Measurements from ENCODE around the gene PPIB. TPM values are rescaled to one million over a fixed set of nuclear protein-coding genes. Genes with fewer than 3 reads are reported as not detected.

PPIB gene
- 1,039 and 1,137 TPM in 2 replicates for total RNA-seq (2014; rRNA removed; shearing (Covaris generic); ENCODE audit: low replicate concordance)

- H3K36me3 ChIP-seq = peaks cover 43% of the 10 kb centered on the region
- DNase-seq = peak; percentile 99
- H3K9me3 ChIP-seq = no peaks in the 10 kb centered on the region
- no peaks in the 10 kb centered on the region for H3K27me3 ChIP-seq
- H3K4me3 ChIP-seq = peak within 1 kb of the TSS; percentile 73
Measured at GRCh38 chr15:64162869-64163658, at the start of gene PPIB. PPIB (minus strand) TSS chr15:64163022; CDS start chr15:64162986, 36 bp downstream.

GRCh38 chr15:64211696-64212095, 48.9 kb upstream of the PPIB start:
- no peaks in the 10 kb centered on the region for H3K27me3 ChIP-seq
- H3K4me3 ChIP-seq = no peak overlapping the region
- H3K36me3 ChIP-seq = peaks cover 26% of the 10 kb centered on the region
- DNase-seq = no peak
- no peaks in the 10 kb centered on the region for H3K9me3 ChIP-seq

- DNase-seq = no peak
- Histone ChIP-seq H3K36me3 (peaks cover 20% of the 10 kb centered on the region), H3K27me3 (no peaks in the 10 kb centered on the region), H3K9me3 (no peaks in the 10 kb centered on the region), H3K4me3 (no peak overlapping the region)
Measured at GRCh38 chr15:64210371-64210770, 47.5 kb upstream of the PPIB start.

GRCh38 chr15:64209680-64210334, 47.0 kb upstream of the PPIB start:
- Histone ChIP-seq H3K4me3 (no peak overlapping the region), H3K27me3 (no peaks in the 10 kb centered on the region), H3K36me3 (peaks cover 21% of the 10 kb centered on the region), H3K9me3 (no peaks in the 10 kb centered on the region)
- DNase-seq = no peak

- no peak overlapping the region for H3K4me3 ChIP-seq
Measured at GRCh38 chr15:64205202-64205601, 42.4 kb upstream of the PPIB start.

GRCh38 chr15:64197425-64197824, 34.6 kb upstream of the PPIB start:
- H3K27me3 ChIP-seq = no peaks in the 10 kb centered on the region
- H3K9me3 ChIP-seq = no peaks in the 10 kb centered on the region
- DNase-seq = no peak
- no peak overlapping the region for H3K4me3 ChIP-seq
- H3K36me3 ChIP-seq = peaks cover 30% of the 10 kb centered on the region

More at GRCh38 chr15:64205202-64205601, 42.4 kb upstream of the PPIB start:
- no peaks in the 10 kb centered on the region for H3K27me3 ChIP-seq
- H3K36me3 ChIP-seq = peaks cover 33% of the 10 kb centered on the region
- no peaks in the 10 kb centered on the region for H3K9me3 ChIP-seq
- no peak for DNase-seq

GRCh38 chr15:64193971-64194370, 31.1 kb upstream of the PPIB start:
- Histone ChIP-seq H3K4me3 (no peak overlapping the region), H3K9me3 (no peaks in the 10 kb centered on the region), H3K36me3 (peaks cover 26% of the 10 kb centered on the region), H3K27me3 (no peaks in the 10 kb centered on the region)
- no peak for DNase-seq

- Histone ChIP-seq H3K9me3 (no peaks in the 10 kb centered on the region), H3K36me3 (peaks cover 26% of the 10 kb centered on the region), H3K27me3 (no peaks in the 10 kb centered on the region), H3K4me3 (no peak overlapping the region)
- DNase-seq = no peak
Measured at GRCh38 chr15:64191971-64192830, 29.4 kb upstream of the PPIB start.

- no peaks in the 10 kb centered on the region for H3K27me3 ChIP-seq
- DNase-seq = no peak
- H3K4me3 ChIP-seq = no peak overlapping the region
- no peaks in the 10 kb centered on the region for H3K9me3 ChIP-seq
- peaks cover 17% of the 10 kb centered on the region for H3K36me3 ChIP-seq
Measured at GRCh38 chr15:64187396-64188191, 24.8 kb upstream of the PPIB start.

- H3K36me3 ChIP-seq = peaks cover 19% of the 10 kb centered on the region
- H3K4me3 ChIP-seq = no peak overlapping the region
- no peaks in the 10 kb centered on the region for H3K9me3 ChIP-seq
- no peak for DNase-seq
- no peaks in the 10 kb centered on the region for H3K27me3 ChIP-seq
Measured at GRCh38 chr15:64185146-64185911, 22.5 kb upstream of the PPIB start.

GRCh38 chr15:64182859-64183370, 20.1 kb upstream of the PPIB start:
- H3K4me3 ChIP-seq = no peak overlapping the region
- no peaks in the 10 kb centered on the region for H3K27me3 ChIP-seq

GRCh38 chr15:64180235-64180824, 17.5 kb upstream of the PPIB start:
- no peaks in the 10 kb centered on the region for H3K9me3 ChIP-seq
- H3K36me3 ChIP-seq = peaks cover 14% of the 10 kb centered on the region
- H3K4me3 ChIP-seq = no peak overlapping the region
- H3K27me3 ChIP-seq = no peaks in the 10 kb centered on the region
- DNase-seq = no peak

More at GRCh38 chr15:64182859-64183370, 20.1 kb upstream of the PPIB start:
- Histone ChIP-seq H3K36me3 (peaks cover 15% of the 10 kb centered on the region), H3K9me3 (no peaks in the 10 kb centered on the region)
- no peak for DNase-seq

GRCh38 chr15:64166102-64166890, 3.5 kb upstream of the PPIB start:
- DNase-seq = no peak
- H3K36me3 ChIP-seq = peaks cover 17% of the 10 kb centered on the region
- H3K9me3 ChIP-seq = no peaks in the 10 kb centered on the region
- H3K4me3 ChIP-seq = no peak overlapping the region
- no peaks in the 10 kb centered on the region for H3K27me3 ChIP-seq

- peaks cover 29% of the 10 kb centered on the region for H3K36me3 ChIP-seq
- H3K9me3 ChIP-seq = no peaks in the 10 kb centered on the region
- no peak overlapping the region for H3K4me3 ChIP-seq
- no peak for DNase-seq
- no peaks in the 10 kb centered on the region for H3K27me3 ChIP-seq
Measured at GRCh38 chr15:64164436-64164835, 1.6 kb upstream of the PPIB start.
